HG03060 (cell line): ENCODE results near the gene PRH2.

Source experiments
- ATAC-seq: cut with Tn5 transposase; IDR thresholded peaks from one replicate; pipeline ENCODE4 v1.9.1; 2021; ENCODE audit warnings: low read depth, moderate number of reproducible peaks; ENCODE audit not compliant: unreplicated experiment

Gene PRH2

GRCh38 chr12:10959804-10960203, 30.8 kb downstream of the PRH2 start:
- ATAC-seq: no peak

GRCh38 chr12:10960211-10960610, 31.2 kb downstream of the PRH2 start:
- ATAC-seq: no peak

DNA sequence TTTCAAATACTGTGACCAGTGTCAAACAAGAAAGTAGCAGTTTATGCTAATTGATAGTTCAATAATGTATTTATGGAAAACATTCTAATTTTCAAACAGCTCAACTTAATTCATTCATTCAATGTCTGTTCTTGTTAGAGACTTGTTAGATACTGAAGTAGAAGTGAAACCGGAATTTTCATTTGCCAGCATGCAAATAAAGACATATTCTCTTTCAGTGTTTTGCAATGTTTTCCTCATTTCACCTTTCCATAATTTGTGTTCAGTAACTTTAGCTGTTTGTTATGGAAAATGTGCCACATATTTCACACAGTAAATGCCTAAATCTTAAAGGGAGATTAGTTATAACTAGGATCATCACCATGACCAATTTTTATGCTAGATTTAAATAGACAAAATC, 36.4 kb downstream of the PRH2 start:
- no peak for ATAC-seq

GRCh38 chr12:10966314-10966713, 37.3 kb downstream of the PRH2 start:
- no peak for ATAC-seq

GRCh38 chr12:10967409-10967808, 38.4 kb downstream of the PRH2 start:
- no peak for ATAC-seq

- ATAC-seq: no peak
Measured at GRCh38 chr12:10968765-10969456, 39.9 kb downstream of the PRH2 start.

GRCh38 chr12:10974965-10975364, 45.9 kb downstream of the PRH2 start:
- no peak for ATAC-seq

GRCh38 chr12:10982244-10982643, 53.2 kb downstream of the PRH2 start:
- ATAC-seq: no peak
